Parathyroid adenoma (tissue), 2 donors: ENCODE data around the gene GNLY.

Experiments used
- H2AFZ ChIP-seq: fragments of 300-600 bp; sonication (generic); one replicate; pipeline ENCODE4 v1.7.0; 2017; ENCODE audit warnings: antibody characterized with exemption, mild to moderate bottlenecking
- H3K27ac ChIP-seq: fragments of 300-600 bp; sonication (generic); one replicate; pipeline ENCODE4 v1.7.0; 2017
- H3K27me3 ChIP-seq: fragments of 300-600 bp; sonication (generic); one replicate; pipeline ENCODE4 v1.7.0; 2017; ENCODE audit warnings: low read length; ENCODE audit not compliant: control insufficient read depth, insufficient read depth
- H3K36me3 ChIP-seq: fragments of 300-600 bp; sonication (generic); one replicate; pipeline ENCODE4 v1.7.0; 2017; ENCODE audit warnings: low read length; ENCODE audit not compliant: control insufficient read depth, insufficient read depth
- H3K4me1 ChIP-seq: fragments of 300-600 bp; sonication (generic); one replicate; pipeline ENCODE4 v1.7.0; 2017; ENCODE audit warnings: control low read depth
- H3K4me2 ChIP-seq: fragments of 300-600 bp; sonication (generic); one replicate; pipeline ENCODE4 v1.7.0; 2017; ENCODE audit warnings: low read length
- H3K4me3 ChIP-seq: fragments of 300-600 bp; sonication (generic); one replicate; pipeline ENCODE4 v1.7.0; 2017; ENCODE audit warnings: low read depth, low read length
- H3K79me2 ChIP-seq: fragments of 300-600 bp; sonication (generic); one replicate; pipeline ENCODE4 v1.7.0; 2017; ENCODE audit warnings: control low read depth
- H3K9ac ChIP-seq: fragments of 300-600 bp; sonication (generic); one replicate; pipeline ENCODE4 v1.7.0; 2017; ENCODE audit warnings: mild to moderate bottlenecking
- H3K9me3 ChIP-seq: fragments of 300-600 bp; sonication (generic); one replicate; pipeline ENCODE4 v1.7.0; 2017; ENCODE audit warnings: low read length; ENCODE audit not compliant: control insufficient read depth
- TF ChIP-seq, protein P1 (sequence below): fragments of 300-600 bp; sonication (generic); IDR thresholded peaks from one replicate; pipeline ENCODE4 v1.7.0; 2017; ENCODE audit warnings: antibody characterized with exemption, mild to moderate bottlenecking
- donor health status: primary hyperparathyroidism.

Gene GNLY

DNA sequence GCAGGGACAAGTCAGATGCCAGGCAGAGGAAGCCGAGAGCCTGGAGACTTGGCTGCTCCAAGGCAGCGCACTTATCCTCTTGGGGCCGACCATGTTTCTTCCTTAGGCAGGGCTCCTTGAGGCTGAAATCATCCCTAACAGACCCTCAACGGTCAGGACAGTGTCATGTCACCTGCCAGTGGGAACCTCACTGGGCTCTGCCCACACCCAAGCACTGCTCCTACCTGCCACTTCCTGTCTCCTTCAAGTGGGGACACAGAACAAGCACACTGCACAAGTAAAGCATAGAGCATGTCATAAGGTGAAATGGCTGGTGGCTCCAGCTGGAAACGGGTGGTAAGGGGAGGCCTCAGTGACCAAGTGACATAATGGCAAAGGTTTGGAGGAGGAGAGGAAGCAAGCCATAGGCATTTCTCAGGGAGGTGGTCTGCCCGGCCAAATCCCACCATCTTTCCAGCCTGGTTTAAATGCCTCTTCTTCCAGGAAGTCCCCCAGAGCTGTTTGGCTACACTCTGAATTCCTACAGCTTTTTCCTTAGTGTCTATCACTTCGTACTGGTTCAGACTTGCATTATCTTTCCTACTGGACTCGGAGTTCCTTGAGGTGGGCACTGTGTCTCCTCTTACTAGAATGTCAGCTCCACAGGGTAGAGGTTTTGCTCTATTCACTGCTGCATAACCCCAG is 52.3 kb downstream of the GNLY start:
- Histone ChIP-seq H3K79me2 (no peaks in the 10 kb centered on the region), H3K4me1 (peaks cover 24% of the 10 kb centered on the region), H3K27ac (no peak overlapping the region), H2AFZ (no peak overlapping the region), H3K9ac (no peak overlapping the region), H3K4me3 (no peak overlapping the region), H3K36me3 (no peaks in the 10 kb centered on the region), H3K27me3 (no peaks in the 10 kb centered on the region), H3K4me2 (no peak overlapping the region), H3K9me3 (no peaks in the 10 kb centered on the region)
- TF ChIP-seq, protein P1, sequence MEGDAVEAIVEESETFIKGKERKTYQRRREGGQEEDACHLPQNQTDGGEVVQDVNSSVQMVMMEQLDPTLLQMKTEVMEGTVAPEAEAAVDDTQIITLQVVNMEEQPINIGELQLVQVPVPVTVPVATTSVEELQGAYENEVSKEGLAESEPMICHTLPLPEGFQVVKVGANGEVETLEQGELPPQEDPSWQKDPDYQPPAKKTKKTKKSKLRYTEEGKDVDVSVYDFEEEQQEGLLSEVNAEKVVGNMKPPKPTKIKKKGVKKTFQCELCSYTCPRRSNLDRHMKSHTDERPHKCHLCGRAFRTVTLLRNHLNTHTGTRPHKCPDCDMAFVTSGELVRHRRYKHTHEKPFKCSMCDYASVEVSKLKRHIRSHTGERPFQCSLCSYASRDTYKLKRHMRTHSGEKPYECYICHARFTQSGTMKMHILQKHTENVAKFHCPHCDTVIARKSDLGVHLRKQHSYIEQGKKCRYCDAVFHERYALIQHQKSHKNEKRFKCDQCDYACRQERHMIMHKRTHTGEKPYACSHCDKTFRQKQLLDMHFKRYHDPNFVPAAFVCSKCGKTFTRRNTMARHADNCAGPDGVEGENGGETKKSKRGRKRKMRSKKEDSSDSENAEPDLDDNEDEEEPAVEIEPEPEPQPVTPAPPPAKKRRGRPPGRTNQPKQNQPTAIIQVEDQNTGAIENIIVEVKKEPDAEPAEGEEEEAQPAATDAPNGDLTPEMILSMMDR: no peak

DNA sequence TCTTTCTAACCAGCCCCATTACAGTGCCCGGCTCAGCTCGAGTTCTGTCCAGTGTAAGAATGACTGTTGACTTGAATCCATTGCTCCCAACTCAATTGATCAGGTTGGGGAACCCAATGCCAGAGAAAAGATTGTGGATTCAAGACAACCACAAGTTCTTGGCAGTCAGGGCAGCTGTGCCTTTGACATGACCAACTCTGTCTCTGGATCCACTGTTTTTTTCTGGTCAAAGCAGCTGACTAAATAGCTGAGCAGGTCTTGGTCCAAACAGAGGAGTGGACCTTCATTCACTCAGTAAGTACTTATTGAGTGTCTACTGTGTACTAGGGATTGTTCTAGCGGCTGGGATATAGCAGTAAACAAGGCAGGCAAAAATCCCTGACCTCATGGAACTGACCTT is 53.3 kb downstream of the GNLY start:
- H3K9ac ChIP-seq: no peak overlapping the region
- H2AFZ ChIP-seq: no peak overlapping the region
- H3K9me3 ChIP-seq: no peaks in the 10 kb centered on the region
- no peak overlapping the region for H3K4me2 ChIP-seq
- TF ChIP-seq, protein P1: no peak
- no peaks in the 10 kb centered on the region for H3K36me3 ChIP-seq
- H3K4me3 ChIP-seq: no peak overlapping the region
- H3K4me1 ChIP-seq: peaks cover 18% of the 10 kb centered on the region
- no peak overlapping the region for H3K27ac ChIP-seq
- H3K27me3 ChIP-seq: no peaks in the 10 kb centered on the region
- H3K79me2 ChIP-seq: no peaks in the 10 kb centered on the region

DNA sequence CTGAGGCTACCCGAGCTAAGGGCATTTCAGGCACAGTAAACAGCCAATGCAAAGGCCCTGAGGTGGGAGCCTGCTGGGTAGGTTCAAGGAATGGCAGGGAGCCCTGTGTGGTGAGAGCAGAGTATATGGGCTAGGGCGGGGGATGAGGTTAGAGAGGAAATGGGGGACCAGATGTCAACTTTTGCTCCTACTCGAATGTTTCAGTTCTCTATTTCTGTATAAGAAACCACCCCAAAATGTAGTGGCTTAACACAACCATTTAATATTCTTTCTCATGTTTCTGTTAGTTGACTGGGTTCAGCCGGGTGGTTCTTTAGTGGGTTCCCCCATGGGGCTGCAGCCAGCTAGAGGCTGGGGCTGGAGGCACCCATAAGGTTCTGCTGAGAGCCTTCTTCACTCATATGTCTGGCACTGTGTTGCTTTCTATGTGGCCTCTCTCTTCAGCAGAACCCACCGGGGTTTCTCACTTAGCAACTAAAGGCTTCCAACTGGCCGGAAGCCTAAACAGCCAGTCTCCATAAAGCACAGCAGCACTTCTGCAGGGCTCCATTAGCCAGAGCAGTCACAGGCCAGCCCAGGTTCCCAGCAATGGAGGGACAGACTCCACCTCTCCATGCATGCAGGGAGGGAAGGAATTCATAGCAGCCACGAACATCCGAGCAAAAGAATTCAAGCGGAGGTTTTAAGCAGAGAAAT is 54.0 kb downstream of the GNLY start:
- no peak overlapping the region for H3K9ac ChIP-seq
- H3K4me2 ChIP-seq: no peak overlapping the region
- no peak overlapping the region for H2AFZ ChIP-seq
- H3K79me2 ChIP-seq: no peaks in the 10 kb centered on the region
- no peaks in the 10 kb centered on the region for H3K9me3 ChIP-seq
- no peak overlapping the region for H3K4me3 ChIP-seq
- no peaks in the 10 kb centered on the region for H3K27me3 ChIP-seq
- TF ChIP-seq, protein P1: no peak
- peaks cover 12% of the 10 kb centered on the region for H3K4me1 ChIP-seq
- H3K27ac ChIP-seq: no peak overlapping the region
- H3K36me3 ChIP-seq: no peaks in the 10 kb centered on the region
